Measurements from ENCODE around the gene PRKN.

Gene PRKN

GRCh38 chr6:162528538-162528937 lies 199.0 kb downstream of the PRKN start:
- no peak for DNase-seq

- no peak for DNase-seq
Measured at GRCh38 chr6:162526960-162527359, 200.6 kb downstream of the PRKN start.

- DNase-seq: no peak
Measured at GRCh38 chr6:162525181-162525580, 202.4 kb downstream of the PRKN start.

- no peak for DNase-seq
Measured at GRCh38 chr6:162512744-162513143, 214.8 kb downstream of the PRKN start.

- DNase-seq: no peak
Measured at GRCh38 chr6:162497389-162497788, 230.2 kb downstream of the PRKN start.

GRCh38 chr6:162493917-162494316 lies 233.6 kb downstream of the PRKN start:
- no peak for DNase-seq

- DNase-seq: no peak
Measured at GRCh38 chr6:162491637-162492036, 235.9 kb downstream of the PRKN start.

GRCh38 chr6:162489101-162489976 lies 238.2 kb downstream of the PRKN start:
- DNase-seq: no peak

- DNase-seq: no peak
Measured at GRCh38 chr6:162488444-162488843, 239.1 kb downstream of the PRKN start.

- DNase-seq: no peak
Measured at GRCh38 chr6:162485464-162485863, 242.1 kb downstream of the PRKN start.

- no peak for DNase-seq
Measured at GRCh38 chr6:162481938-162482337, 245.6 kb downstream of the PRKN start.

- DNase-seq: no peak
Measured at GRCh38 chr6:162481320-162481719, 246.2 kb downstream of the PRKN start.

GRCh38 chr6:162478192-162478671 lies 249.3 kb downstream of the PRKN start:
- DNase-seq: no peak

- DNase-seq: no peak
Measured at GRCh38 chr6:162474722-162475121, 252.8 kb downstream of the PRKN start.

GRCh38 chr6:162471842-162472241 lies 255.7 kb downstream of the PRKN start:
- no peak for DNase-seq

GRCh38 chr6:162468326-162468725 lies 259.2 kb downstream of the PRKN start:
- no peak for DNase-seq

GRCh38 chr6:162467679-162468078 lies 259.9 kb downstream of the PRKN start:
- DNase-seq: no peak

GRCh38 chr6:162463576-162463975 lies 264.0 kb downstream of the PRKN start:
- DNase-seq: no peak

- DNase-seq: no peak
Measured at GRCh38 chr6:162459985-162460384, 267.6 kb downstream of the PRKN start.

- no peak for DNase-seq
Measured at GRCh38 chr6:162450358-162450757, 277.2 kb downstream of the PRKN start.

- DNase-seq: no peak
Measured at GRCh38 chr6:162448294-162448693, 279.3 kb downstream of the PRKN start.

- no peak for DNase-seq
Measured at GRCh38 chr6:162443101-162443500, 284.5 kb downstream of the PRKN start.

GRCh38 chr6:162442687-162443086 lies 284.9 kb downstream of the PRKN start:
- peak; percentile 32 for DNase-seq

- peak; percentile 72 for DNase-seq
Measured at GRCh38 chr6:162441991-162442390, 285.6 kb downstream of the PRKN start.

- DNase-seq: no peak
Measured at GRCh38 chr6:162438980-162439379, 288.6 kb downstream of the PRKN start.
